GM19025 (cell line): ENCODE results near the gene CERS6.
"Not testable (repeated sequence)": the region's sequence is repeated elsewhere in the genome, so short reads cannot be mapped to it uniquely, and the experiment has no call there.

ENCODE experiments used
- ATAC-seq: cut with Tn5 transposase; IDR thresholded peaks from one replicate; pipeline ENCODE4 v1.9.1; 2021; ENCODE audit warnings: mild to moderate bottlenecking, low read depth, moderate library complexity; ENCODE audit not compliant: unreplicated experiment

Gene CERS6, protein sequence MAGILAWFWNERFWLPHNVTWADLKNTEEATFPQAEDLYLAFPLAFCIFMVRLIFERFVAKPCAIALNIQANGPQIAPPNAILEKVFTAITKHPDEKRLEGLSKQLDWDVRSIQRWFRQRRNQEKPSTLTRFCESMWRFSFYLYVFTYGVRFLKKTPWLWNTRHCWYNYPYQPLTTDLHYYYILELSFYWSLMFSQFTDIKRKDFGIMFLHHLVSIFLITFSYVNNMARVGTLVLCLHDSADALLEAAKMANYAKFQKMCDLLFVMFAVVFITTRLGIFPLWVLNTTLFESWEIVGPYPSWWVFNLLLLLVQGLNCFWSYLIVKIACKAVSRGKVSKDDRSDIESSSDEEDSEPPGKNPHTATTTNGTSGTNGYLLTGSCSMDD

DNA sequence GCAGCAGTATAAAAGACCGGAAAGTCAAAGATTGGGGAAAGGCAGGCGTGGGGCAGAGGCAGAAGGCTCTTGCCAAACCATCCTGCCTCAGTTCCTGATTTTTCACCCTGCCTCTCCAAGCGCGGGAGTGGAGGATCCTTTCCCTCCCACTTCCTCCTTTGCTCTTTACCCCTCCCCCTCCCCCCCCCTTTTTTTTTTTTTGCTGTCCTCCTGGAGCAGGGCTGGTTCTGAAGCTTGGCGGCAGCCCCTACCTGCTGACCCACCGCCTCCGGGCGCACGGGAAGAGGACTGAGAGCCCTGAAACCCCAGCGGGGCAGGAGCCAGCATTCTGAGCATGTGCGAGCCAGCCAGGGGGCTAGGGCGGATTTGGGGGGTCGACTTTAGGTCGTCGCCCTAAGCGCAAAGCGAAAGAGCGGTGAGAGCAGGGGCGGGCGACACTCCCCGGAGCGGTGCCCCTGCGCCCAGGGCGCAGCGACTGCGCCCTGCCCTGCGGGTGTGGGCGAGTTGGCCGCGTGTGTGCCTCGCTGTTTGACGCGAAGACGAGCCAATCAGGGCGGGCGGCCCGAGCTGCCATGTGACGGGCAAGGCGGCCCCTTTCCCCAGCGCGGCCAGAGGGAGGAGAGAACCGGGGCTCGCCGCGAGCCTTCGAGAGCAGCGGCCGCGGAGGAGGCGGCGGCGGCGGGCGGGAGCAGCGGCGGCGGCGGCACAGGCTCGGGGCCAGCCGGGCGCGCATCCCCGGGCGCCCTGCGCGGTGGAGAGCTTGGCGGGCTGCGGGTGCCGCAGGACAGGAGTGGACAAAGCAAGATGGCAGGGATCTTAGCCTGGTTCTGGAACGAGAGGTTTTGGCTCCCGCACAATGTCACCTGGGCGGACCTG lies at the start of gene CERS6:
Gene CERS6 (plus strand): TSS at position 628 of the 876 bp plus-strand sequence. CDS start 177 bp downstream, at position 805.
- ATAC-seq, result peak; percentile 97

- ATAC-seq, result not testable (repeated sequence)
These were observed 43.8 kb upstream of the CERS6 start for GRCh38 chr2:168412301-168412700.

- not testable (repeated sequence) for ATAC-seq
These were observed 43.0 kb upstream of the CERS6 start for GRCh38 chr2:168413101-168413500.

GRCh38 chr2:168416555-168416954 lies 39.5 kb upstream of the CERS6 start:
- ATAC-seq, result no peak

GRCh38 chr2:168422584-168422983 lies 33.5 kb upstream of the CERS6 start:
- peak; percentile 77 for ATAC-seq

GRCh38 chr2:168424112-168424951 lies 31.7 kb upstream of the CERS6 start:
- ATAC-seq, result no peak

DNA sequence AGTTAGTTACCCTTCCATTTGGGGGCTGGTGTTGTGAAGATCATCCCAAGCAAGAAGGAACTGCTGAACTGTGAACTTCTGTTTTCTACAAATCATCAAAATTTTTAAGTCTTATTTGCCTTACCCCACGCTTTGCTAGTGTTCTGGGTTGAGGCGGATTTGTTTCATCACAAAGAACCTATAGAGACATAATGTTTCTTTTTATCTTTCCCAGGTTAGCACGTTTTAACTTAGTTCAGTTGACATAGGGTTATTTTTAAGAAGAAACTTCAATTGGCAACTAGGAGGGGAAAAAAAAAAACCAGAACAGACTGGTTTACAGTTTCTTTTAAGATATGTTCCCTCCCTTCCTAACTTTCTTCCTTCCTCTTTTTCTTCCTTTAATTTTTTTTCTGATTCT lies 31.1 kb upstream of the CERS6 start:
- ATAC-seq, result no peak

GRCh38 chr2:168426861-168427260 lies 29.2 kb upstream of the CERS6 start:
- ATAC-seq, result no peak

- no peak for ATAC-seq
These were observed 28.6 kb upstream of the CERS6 start for GRCh38 chr2:168427451-168427850.

DNA sequence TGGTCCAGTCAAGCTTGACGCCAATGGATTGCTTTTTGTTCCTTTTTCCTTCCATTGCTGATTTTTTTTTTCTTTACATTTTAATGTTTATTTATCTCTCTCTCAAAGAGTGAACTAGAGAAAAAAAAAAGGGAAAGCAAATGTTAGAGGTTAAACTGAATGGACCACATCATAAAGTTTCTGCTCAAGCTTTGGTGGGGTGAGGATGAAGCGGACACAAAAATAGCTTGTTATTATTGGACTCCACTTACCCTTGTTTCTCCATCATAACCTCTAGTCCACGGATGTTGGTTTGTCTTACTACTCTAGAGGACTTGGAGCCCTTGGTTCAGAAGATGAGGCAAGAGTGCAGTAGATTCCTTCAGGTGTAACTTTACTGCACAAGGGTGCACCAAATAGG lies 27.6 kb upstream of the CERS6 start:
- no peak for ATAC-seq

DNA sequence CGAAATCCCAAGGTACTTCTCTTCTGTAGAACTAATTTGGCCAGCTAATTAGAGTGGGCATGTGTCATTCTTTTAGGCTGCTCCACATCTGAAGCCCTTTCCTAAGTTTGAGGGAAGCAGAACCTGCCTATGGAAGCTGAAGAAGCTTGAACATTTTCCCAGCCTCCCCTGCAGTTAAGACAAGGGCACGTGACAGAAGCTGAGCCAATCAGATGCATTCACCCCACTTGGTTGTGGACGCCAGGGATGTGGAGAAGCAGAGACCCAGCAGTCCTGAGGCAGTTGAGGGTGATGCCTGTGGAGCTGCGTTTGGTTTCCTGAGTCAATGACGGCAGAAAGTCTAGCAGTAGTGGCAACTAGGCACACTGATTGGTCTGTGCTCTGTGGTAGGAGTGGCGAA lies 26.1 kb upstream of the CERS6 start:
- no peak for ATAC-seq

DNA sequence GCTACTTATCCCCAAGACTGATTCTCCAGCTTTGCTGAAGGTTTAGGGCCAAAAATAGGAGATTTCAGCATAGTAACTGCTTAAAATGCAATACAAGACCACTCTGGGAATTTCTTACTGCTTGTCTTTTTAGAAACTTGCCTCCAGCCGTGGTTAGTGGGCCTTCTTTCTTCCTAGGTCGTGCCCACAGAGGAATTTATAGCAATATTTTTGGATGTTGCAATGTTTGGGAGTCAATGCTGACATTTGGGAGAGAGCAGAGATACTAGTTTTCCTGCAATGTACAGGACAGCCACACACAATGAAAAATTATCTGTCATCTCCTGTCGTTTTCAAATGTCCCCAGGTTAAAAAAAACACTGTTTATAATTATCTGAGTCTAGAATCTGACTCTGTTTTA lies 25.6 kb upstream of the CERS6 start:
- no peak for ATAC-seq

DNA sequence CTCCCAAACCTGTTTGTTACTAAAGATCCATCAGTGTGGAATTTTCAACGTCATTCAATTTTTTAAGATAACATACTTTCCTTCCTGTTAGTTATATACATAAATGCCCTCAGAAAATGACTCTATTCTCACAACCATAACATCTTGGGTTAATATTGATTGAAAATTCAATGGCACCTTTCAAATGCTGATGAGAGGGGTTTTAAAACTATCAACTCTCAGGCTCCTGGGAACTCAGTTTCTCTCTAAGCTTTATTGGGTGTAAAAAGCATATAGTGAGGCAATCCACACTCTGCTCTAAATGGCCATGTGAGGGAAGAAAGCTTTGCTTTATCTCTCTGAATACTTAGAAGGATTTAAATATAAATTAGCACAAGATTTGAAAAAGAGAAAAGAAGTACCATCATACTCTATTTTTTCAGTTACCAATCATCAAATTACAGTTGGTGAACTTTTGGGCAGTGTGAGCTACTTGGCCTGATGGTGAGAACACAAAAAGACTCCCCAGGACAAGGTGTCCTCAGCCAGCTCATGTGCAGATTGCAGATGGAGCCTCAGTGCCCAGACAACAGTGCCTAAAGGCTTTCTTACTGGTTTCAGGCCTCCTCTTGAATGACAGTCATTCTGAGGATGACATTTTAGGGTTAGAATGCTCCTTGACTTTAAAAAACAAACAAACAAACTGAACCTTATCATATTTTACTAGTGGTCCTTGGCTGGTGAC lies 24.6 kb upstream of the CERS6 start:
- ATAC-seq, result no peak

GRCh38 chr2:168432100-168432499 lies 24.0 kb upstream of the CERS6 start:
- no peak for ATAC-seq

- ATAC-seq, result peak; percentile 58
These were observed 23.4 kb upstream of the CERS6 start for GRCh38 chr2:168432565-168433186.

GRCh38 chr2:168433527-168433926 lies 22.5 kb upstream of the CERS6 start:
- ATAC-seq, result no peak

GRCh38 chr2:168434146-168434545 lies 21.9 kb upstream of the CERS6 start:
- no peak for ATAC-seq

DNA sequence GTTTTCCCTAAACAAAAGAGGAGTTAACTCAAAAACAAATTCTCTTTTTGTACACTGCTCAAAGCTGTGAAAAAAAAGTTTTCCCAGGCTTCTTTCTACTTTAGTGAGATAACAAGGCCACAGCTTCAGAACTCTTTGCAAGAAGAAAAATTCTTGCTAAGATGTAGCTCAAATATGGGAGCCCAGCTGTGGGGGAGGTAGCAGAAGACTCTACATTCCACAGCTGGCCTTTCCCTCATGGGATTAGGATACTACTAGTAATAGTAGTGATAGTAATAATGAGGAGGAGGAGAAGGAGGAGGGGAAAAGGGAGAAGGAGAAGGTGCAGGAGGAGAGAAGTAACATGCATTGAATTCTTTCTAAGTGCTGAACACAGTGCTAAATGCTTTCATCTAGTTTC lies 19.2 kb upstream of the CERS6 start:
- no peak for ATAC-seq

DNA sequence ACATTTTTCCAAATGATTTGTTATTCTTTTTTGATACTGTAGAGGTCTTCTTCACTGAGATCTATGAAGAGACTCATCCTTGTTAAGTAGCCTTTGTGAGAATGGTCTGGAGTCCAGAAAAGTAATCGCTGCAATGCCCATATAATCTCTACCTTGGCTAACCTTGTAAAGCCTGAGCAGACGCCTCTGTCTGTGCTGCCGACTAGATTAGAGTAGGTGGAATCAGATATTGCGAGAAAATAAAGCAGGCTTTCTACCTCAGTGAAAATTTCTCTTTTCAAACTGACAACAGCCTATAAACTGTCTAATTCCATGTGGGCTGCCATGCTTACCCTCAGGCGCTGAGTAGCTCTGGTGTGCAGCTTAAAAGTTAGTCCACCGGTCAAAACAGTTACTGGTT lies 17.5 kb upstream of the CERS6 start:
- no peak for ATAC-seq

DNA sequence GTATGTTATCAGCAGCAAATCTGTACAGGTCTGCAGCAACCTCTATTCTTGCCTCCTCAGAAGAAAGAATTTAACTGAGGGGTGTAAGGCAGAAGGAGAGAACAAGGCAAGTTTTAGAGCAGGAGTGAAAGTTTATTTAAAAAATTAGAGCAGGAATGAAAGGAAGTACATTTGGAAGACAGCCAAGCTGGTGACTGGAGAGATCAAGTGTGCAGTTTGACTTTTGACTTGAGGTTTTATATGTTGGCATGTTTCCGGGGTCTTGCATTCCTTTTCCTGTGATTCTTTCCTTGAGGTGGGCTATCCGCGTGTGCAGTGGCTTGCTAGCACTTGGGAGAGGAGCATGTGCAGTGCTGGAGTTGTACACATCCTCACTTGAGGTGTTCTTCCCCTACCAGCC lies 16.5 kb upstream of the CERS6 start:
- no peak for ATAC-seq
